ENCODE measurements around the gene FTO.

The FTO gene

GRCh38 chr16:53771655-53772497, 67.9 kb downstream of the FTO start:
- TF ChIP-seq SIN3A (IDR thresholded peaks at IDR 0.05; ENCODE audit: borderline replicate concordance, insufficient read depth, low read length) (no peak), FOXP2 (optimal IDR thresholded peaks at IDR 0.05; ENCODE audit: borderline replicate concordance, extremely low read depth, extremely low read length, insufficient read depth) (no peak), REST (IDR thresholded peaks at IDR 0.05; ENCODE audit: insufficient read depth in 1 of 2, low read depth in 2 of 2, low read length in 2 of 2) (no peak), TAF1 (IDR thresholded peaks at IDR 0.05; ENCODE audit: borderline replicate concordance, insufficient read depth, low read length) (no peak), POLR2AphosphoS5 (IDR thresholded peaks at IDR 0.05; ENCODE audit: low read depth, low read length) (no peak)

DNA sequence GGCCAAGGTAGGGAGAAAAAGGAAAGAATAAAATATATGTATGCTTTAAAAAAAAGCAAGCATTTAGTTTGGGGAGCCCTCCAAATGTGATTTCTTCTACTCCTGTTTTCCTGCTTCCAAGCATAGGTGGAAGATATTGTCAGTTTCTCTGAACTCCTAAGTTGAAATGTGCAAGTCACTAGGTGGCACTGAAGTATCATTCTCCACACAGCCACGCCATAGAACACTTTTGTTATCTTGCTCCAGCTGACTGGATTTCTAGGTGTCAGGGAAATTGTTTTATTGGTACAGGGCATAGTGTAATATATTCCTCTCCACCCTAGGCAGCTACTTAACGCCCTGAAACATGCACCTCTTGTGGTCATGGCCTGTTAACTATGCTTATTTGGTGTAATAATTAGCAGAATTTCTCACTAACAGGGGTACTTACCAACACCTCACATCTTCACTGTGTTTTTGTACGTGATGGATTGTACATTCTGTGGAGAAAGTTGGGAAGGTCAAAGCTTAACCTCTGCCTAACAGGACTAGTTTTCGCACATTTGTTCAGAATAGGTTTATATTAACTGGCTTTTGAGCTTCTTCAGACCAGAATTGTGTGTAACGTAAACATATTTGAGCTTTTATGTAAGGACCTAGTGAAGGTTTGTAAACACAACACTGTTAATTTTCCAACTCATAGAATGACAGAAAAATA, 69.3 kb downstream of the FTO start:
- TF ChIP-seq REST (IDR thresholded peaks at IDR 0.05; ENCODE audit: insufficient read depth in 1 of 2, low read depth in 2 of 2, low read length in 2 of 2) = no peak
- TF ChIP-seq SIN3A (IDR thresholded peaks at IDR 0.05; ENCODE audit: borderline replicate concordance, insufficient read depth, low read length) = no peak
- TF ChIP-seq POLR2AphosphoS5 (IDR thresholded peaks at IDR 0.05; ENCODE audit: low read depth, low read length) = no peak
- TF ChIP-seq FOXP2 (optimal IDR thresholded peaks at IDR 0.05; ENCODE audit: borderline replicate concordance, extremely low read depth, extremely low read length, insufficient read depth) = no peak
- TF ChIP-seq TAF1 (IDR thresholded peaks at IDR 0.05; ENCODE audit: borderline replicate concordance, insufficient read depth, low read length) = no peak

GRCh38 chr16:53773881-53774280, 69.9 kb downstream of the FTO start:
- TF ChIP-seq FOXP2 (optimal IDR thresholded peaks at IDR 0.05; ENCODE audit: borderline replicate concordance, extremely low read depth, extremely low read length, insufficient read depth) (no peak), POLR2AphosphoS5 (IDR thresholded peaks at IDR 0.05; ENCODE audit: low read depth, low read length) (no peak), TAF1 (IDR thresholded peaks at IDR 0.05; ENCODE audit: borderline replicate concordance, insufficient read depth, low read length) (no peak), REST (IDR thresholded peaks at IDR 0.05; ENCODE audit: insufficient read depth in 1 of 2, low read depth in 2 of 2, low read length in 2 of 2) (no peak), SIN3A (IDR thresholded peaks at IDR 0.05; ENCODE audit: borderline replicate concordance, insufficient read depth, low read length) (no peak)

GRCh38 chr16:53775106-53775820, 71.3 kb downstream of the FTO start:
- TF ChIP-seq TAF1 (IDR thresholded peaks at IDR 0.05; ENCODE audit: borderline replicate concordance, insufficient read depth, low read length) (no peak), POLR2AphosphoS5 (IDR thresholded peaks at IDR 0.05; ENCODE audit: low read depth, low read length) (no peak), SIN3A (IDR thresholded peaks at IDR 0.05; ENCODE audit: borderline replicate concordance, insufficient read depth, low read length) (no peak), REST (IDR thresholded peaks at IDR 0.05; ENCODE audit: insufficient read depth in 1 of 2, low read depth in 2 of 2, low read length in 2 of 2) (no peak), FOXP2 (optimal IDR thresholded peaks at IDR 0.05; ENCODE audit: borderline replicate concordance, extremely low read depth, extremely low read length, insufficient read depth) (no peak)

Measured in PFSK-1 (cell line).